Stimulated activated CD4-positive, alpha-beta T cell treated with anti-CD3 and anti-CD28 coated beads, Interleukin-2, amount 100 ng/mL, for 24 hours (primary cell): Measurements from ENCODE around the gene ANKRD33B.

Experiments used
- DNase-seq, 2 donors: peaks; one replicate each; pipeline ENCODE4 v3.0.0-alpha.2; 2020

The ANKRD33B gene

DNA sequence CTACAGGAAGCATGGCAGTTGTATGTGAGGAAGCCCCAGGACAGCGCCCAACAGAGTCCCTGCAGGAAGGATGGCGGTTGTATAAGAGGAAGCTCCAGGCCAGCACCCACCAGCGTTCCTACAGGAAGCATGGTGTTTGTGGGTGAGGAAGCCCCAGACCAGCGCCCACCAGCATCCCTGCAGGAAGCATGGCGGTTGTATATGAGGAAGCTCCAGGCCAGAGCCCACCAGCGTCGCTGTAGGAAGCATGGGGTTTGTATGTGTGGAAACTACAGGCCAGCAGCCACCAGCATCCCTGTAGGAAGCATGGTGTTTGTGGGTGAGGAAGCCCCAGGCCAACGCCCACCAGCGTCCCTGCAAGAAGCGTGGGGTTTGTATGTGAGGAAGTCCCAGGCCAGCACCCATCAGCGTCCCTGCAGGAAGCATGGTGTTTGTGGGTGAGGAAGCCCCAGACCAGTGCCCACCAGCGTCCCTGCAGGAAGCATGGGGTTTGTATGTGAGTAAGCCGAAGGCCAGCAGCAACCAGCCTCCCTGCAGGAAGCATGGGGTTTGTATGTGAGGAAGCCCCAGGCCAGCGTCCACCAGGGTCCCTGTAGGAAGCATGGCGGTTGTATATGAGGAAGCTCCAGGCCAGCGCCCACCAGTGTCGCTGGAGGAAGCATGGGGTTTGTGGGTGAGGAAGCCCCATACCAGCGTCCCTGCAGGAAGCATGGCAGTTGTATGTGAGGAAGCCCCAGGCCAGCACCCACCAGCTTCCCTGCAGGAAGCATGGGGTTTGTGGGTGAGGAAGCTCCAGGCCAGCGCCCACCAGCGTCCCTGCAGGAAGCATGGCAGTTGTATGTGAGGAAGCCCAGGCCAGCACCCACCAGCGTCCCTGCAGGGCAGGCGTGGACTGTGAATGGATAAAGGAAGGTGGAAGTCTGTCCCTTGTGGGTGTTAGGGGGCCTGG lies 118.1 kb downstream of the ANKRD33B start:
- no peak for DNase-seq

DNA sequence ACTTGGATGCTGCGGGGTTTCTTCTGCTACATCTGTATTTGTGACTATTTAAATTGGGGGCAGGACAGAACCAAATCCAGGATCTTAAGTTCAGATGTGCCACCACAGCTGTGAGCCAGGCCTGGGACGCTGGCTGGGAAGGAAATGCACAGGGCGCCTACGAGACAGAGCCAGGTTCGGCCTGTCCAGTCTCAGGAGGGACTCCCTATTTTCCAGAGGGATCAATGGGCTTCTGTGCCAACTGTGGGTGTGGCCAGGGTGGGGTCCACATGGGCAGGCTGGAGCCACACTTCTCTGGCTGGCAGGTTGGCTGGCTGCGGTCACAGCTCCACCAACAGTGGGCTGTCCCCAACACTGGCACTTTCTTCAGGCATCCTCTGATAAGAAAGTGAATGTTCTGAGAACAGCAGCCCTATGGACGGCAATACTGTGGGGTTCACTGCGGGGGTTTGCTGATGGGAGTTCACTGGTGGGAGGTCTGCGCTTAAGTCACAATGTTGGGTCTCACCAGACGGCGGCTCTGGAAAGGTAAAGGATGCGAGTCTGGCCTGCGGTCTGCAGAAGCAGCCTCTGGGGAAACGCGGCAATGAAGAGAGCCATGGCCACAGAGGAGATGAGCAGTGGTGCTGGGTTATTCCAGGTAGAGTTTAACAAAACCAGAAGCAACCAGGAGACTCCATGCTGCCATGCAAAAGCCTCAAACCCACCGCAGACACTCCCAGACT lies 119.1 kb downstream of the ANKRD33B start:
- DNase-seq: no peak

DNA sequence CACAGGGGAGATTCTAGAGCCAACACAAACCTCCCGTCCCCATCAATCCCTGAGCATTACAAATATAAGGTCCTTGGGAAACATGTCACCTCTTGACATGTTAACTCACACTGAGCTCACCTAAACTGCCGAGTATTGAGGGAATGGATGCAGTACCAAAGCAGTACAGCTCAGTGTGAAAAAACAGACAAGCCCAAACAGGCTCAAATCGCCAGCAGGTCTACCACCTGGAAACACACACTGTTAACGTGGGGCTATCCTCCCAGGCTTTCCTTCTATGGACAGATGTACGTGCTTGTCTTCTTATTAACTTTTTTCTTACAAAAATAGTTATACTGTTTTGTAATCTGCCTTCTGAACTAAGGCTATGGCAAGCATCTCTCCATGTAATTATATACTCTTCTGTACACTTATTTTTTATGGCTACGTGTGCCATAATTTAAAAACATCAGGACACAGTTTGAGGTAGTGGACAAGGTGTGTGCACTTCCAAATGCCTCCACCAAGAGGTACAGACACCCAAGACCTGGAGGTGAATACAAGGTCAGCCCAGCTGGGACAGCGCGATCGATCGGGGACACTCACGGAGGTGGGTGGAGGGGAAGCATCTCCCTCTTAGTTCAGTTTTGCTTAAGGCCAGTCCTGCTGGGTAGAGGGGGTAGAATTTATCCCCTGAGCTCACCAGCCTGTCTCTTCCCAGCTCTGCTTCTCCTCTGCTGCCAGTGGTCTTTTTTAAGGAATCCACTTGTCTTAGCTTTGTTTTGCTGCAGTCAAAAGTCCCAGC lies 120.6 kb downstream of the ANKRD33B start:
- no peak for DNase-seq

DNA sequence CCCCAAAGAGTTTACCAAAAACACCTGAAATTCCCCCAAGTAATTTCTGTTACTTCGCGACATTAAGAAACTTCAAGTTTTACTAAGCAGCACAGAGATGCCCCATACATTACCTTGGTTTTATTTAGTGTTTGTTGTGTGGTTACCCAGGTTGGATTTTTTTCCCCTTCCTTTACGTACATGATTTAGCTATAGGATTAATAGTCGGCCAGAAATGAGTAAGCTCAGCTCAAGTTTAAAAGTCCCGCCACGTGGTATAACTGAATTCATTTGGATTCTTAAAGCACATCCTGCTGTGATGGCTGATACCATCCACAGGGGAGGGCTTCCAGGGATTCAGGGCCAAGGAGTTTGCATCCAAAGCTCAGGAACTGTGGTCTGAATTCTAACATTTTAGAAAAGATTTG lies 121.2 kb downstream of the ANKRD33B start:
- DNase-seq: no peak

DNA sequence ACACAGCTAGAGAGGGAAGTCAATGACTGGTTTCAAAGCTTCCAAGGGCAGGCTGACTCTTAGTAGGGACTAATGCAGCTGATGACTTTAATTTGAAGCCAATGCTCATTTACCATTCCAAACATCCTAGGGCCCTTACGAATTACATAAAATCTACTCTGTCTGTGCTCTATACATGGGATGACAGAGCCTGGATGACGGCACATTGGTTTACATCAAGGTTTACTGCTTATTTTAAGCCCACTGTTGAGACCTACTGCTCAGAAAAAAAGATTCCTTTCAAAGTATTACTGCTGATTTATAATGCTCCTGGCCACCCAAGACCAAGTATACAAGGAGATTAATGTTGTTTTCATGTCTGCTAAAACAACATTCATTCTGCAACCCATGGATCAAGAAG lies 123.0 kb downstream of the ANKRD33B start:
- DNase-seq: no peak

DNA sequence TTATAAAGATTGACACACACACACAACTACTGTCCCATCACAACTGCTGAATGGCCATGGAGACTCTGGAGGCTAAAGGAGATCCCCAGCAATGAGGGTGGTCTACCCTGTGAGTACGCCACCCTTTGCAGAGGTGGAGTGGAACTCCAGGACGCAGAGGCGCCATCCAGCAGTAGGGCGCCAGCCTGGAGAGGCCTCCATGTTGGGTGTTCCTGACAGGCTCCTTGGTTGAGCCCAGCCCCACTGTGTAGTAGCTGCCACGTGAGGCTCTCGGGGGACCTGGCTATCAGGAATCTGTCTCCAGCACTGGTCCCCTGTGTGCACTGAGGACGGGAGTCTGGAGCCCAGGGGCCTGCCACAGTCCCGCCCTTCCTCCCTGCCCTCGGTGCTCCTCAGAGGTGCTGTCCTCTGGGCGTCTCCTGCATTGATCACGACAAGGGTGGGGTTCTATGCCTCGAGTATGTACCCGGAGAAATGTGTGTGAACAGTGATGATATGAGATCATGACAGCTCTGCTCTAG lies 124.8 kb downstream of the ANKRD33B start:
- no peak for DNase-seq

DNA sequence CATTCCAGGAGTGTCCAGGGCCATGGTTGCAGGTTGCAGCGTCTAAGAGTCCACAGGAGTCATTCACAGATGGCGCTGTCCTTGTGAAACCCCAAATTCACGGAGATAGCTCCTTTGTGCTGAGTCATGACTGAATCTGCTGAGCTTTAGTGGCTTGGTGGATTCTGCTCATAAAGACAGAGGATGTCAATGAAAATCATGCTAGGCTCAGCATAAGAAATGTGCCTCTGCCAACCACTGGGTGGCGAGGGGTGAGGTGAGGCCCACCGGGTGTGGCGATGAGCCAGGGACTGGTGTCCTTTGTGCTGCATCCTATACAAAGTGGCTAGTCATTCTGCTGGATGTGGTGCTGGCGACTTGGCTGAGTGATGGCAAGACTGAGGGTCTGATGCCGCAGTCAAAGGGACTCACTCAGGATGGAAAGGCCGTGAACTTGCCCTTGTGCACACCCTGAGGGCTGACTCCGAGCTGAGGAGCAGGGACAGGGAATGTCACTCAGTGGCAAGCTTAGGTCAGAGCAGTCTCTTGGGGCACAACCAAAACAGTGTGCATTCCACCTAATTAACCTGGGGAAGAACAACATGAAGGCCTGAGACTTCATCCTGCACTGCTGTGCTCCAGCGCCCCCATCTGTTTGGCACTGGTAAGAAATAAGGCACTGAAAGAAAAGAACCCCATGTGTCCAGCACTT lies 125.7 kb downstream of the ANKRD33B start:
- peak; percentile 30 to 47 for DNase-seq

DNA sequence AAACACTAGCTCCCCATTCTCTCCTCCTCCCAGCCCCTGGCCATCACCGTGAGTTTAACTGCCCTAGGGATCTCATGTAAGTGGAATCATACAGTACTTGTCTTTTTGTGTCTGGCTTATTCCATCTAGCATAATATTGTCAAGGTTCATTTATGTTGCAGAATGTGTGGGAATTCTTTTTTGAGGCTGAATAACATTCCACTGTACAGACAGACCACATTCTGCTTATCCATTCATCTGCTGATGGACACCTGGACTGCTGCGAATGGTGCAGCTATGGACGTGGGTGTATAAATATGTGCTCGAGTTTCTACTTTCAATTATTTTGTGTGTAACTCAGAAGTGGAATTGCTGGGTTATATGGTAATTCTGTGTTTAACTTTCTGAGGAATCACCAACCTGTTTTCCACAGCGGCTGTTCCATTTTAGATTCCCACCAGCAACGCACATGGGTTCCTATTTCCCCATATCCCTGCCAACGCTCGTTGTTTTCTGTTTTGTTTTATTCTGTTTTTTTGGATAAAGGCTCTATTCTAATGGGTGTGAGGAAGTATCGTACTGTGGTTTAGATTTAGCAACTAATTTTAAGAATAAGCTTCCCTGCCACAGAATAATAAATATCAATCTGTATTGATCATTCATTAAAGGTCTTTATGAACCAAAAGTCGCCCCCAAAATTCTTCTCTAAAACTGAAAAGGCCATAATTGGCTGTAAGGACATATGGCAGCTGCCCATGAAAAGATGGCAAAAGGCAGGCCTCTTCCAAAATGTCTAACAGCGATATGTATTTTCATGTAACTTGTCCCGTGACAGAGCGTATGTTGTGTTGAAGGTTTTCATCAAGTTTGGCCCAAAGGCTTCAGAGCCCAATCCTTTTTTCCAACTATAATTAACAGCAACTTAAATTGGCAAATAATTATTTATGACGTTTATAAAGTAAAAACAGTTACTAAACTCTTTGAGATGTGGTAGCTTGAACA lies 126.9 kb downstream of the ANKRD33B start:
- DNase-seq: no peak

DNA sequence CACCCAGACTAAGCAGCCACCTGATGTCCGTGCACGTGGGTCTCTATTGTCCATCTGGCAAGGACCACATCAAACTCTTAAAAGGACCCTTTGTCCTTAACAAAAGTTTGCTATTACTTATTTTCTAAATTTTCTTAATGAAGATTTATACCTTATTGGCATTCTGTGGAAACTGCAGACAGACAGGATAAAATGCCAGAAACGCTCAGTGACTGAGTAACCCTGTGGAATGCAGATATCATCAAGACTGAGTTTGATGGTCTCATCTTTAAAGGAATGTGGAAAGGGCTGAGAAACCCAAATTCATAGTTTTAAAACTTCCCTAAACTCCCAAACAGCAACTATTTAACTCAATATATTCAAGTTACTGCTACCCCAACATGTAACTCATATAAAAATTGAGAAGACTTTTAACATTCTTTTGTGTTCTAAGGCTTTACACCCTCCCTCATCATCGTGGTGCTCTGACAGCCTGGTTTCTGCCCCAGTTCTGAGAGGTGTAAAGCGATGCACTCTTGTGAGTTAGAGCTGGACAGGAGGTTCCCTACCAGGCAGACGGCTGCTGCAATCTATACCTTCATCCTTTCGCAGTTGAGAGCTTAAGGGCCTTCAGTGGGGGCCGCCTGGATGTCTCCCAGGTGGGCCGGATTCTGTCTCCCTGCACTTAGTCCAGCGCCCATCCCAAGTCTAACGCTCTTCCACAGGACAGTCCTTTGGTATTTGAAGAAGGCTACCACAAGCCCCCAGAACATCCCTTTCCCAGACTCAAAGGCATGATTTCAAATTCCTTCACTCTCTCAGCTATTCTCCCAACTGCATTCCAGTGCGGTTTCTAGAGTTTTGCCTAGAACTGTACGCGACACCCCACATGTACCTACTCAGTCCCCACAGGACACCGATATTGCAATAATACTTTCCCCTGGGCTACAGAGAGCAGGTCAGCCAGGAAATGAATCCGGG lies 128.2 kb downstream of the ANKRD33B start:
- no peak for DNase-seq

DNA sequence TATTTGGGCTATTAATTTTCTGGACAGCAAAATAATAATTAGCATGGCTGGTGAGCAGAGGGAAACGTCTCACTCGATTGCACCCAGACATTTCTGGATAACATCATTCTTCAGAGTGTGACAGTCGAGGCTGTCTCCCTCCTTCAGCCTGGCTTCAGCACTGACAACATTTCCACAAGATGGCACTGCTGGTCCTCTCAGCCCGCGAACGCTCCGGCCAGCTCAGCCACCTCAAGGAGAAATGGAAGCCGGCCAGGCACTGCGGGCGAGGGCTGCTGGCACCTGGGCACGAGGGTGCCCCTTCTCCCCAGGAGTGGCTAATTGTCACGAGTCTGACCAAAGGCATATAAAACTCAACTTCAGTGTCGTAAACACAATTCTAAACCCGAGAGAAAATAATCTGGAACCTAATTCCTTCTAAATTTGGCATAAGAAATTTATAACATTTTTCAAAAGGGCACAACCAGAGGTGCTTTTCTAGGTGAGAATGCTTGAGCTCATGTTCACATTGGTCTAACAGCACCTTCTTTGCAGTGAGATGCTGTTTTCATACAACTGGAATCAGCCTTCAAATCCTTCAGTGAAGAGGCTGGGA lies 131.3 kb downstream of the ANKRD33B start:
- peak in 1 of 2 donors; percentile 16 for DNase-seq

DNA sequence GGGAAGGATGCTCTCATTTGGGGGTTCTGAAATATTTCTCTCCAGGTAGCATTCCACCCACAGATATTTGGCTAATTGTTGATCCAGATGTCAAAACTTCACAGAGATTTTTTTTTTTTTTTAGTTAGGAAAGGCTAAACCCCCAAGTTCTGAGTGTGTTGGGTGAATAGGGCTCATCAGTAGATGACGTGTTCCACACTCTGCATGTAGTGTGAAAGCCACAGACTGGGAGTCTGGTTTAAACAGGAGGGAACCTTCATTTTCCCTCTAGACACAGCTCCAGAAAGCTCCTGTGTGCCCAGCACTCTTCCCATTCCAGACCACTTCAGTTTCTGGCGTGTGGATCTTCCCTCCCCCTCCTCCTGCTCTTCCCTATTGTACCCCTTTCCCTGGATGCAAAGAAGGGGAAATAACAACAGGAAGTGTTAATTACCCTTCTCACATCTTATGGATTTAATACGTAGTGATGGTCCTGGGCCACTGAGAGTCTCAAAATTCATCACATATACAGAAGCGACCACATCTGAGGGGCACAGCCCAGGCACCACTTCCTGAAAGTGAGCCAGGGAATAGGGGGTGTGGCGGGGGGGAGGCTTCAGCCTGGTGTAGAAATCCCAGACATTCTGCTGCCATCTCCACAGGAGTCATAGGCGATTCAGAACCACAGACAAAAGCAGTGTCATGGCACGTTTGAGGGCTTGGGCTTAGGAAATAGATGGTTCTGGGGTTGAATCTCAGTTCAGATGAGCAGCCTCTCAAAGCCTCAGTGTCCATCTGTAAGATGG lies 132.1 kb downstream of the ANKRD33B start:
- no peak for DNase-seq

DNA sequence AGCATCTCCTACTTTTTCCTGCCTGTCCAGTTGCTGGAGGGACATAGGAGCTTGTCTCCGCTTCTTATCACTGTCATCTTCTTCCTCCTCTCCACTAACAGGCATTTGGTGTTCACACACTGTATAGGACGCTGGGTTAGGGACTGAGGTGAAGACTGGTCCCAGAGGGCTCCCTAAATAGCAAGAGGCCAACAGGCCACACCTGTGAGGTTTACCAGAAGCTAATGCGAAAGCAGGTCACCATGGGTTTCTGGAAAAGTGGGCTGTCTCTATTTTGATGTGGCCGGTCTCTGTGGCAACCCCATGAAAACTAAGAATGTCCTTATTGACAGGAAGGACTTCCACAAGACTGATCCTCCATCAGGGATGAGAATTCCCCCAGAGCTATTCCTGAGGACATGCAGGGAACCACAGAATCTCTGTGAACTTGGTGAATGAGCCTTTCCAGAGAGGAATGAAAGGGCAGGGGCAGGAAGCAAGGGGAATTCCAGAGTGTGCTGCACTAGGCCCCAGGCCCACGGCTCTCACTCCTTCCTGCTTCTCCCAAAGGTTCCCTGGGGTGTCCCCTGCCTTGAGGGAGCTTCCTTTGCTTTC lies 135.5 kb downstream of the ANKRD33B start:
- DNase-seq: no peak

DNA sequence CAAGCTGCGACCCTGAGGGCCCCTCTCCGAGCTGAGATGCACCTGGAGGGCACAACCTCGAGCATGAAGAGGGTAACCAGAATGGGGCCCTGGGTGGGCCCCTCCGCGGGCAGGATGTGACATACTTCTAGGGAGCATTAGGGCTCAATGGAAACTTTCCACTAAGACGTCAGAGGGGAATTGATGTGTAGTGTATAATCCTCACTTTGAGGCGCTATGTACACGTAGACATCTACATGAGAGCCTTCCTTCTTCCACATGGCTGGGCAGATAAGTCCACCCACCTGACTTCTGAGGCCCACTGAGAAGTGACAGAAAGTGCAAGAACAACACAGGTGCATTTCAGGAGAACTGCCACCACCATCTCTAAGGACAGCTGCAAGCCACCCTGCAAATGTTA lies 136.1 kb downstream of the ANKRD33B start:
- no peak for DNase-seq

DNA sequence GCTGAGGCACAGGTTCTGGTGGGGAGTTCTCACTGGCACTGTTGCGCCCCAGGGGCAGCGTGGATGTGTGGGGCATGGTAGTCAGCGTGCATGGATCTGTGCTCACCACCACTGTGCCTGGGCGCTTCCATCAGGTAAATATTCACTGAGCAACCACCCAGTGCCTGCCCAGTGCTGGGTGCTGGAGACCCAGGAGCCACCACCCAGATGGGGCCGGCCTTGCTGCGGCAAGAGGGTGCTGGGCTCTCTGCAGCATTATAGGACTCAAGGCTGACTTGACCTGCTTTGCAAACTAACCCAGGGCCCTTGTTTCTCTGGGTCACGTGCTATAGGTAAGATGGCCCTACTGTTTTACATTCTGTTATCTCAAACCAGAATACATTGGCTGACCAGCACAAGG lies 136.6 kb downstream of the ANKRD33B start:
- DNase-seq: no peak

DNA sequence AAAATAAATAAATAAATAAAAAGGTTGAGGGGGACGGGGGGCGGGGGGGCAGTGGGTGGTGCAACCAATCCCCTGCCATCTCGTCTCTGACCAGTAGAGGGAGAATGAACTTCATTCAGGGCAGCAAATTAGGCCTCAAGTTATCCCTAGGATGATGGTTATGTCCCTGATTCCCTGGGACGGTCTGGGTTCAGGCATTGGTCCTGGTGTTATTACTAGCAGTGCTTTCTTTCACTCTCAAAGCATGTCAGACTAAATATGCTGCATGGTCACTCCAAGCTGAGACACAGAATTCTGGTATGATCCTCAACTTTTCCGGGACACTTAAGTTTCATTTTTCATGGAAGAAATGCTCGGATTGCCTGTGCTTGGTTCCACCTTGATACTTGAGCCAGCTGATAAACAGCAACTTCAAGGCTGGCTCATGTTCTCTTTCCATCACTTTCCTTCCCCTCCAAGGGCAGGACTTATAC lies 137.7 kb downstream of the ANKRD33B start:
- peak; percentile 19 to 54 for DNase-seq

DNA sequence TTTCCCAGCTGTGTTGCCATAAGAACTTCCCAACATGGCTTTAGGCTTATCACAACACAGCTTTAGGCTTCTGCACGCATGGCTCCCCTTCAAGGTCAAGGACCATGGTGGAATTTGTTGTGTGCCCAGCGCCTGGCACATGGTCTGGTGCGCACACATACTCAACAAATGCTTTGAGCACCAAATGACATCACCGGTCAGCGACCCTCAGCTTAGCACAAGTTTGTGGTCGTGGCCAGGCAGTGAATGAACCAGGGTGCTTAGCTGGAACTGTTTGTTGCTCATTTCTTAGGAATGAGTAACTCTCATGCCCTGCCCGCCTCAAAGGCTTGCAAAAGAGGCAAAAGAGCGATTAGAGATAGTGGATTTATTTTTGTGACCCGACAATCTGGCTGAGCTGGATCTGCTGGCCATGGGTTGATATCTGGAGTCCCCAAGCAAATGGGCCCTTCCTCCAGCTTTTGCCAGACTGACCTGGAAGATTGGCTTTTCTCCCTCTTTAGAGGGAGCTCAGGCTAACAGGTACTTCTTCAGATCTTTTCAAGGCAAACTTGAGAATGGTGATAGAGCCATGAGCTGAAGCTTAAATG lies 138.3 kb downstream of the ANKRD33B start:
- no peak for DNase-seq

DNA sequence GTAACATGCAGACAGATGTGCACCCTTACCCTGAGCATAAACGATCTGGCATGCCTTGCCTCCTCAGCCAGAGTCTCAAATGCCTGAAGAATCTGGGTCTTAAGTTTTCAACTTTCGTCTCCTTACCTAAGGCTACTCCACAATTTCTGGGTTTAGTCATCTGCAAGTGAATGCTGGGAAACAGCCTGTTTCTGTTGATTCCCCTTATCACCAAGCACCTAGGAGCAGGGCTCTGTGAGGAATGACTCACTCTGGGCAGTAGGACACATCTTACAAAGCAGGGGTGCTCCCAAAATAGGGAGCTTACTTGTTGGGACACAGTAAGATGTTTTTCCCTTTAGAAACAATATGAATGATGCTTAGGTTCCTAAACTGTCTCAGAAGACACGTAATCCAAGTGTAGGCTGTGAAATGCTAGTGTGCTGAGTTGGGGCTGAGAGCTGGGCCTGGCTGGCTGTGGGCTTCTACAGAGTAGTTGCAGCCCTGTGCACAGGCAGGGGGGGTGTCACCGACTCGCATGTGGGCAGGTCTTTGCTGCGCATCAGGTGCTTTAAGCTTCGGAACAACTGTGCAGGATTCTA lies 139.1 kb downstream of the ANKRD33B start:
- no peak for DNase-seq
